ENCODE measurements around the gene STXBP5L. TPM values are rescaled to one million over a fixed set of nuclear protein-coding genes. Genes with fewer than 3 reads are reported as not detected.

Gene STXBP5L
- total and polyA plus RNA-seq, 7 experiments from 2014 or later: not detected

DNA sequence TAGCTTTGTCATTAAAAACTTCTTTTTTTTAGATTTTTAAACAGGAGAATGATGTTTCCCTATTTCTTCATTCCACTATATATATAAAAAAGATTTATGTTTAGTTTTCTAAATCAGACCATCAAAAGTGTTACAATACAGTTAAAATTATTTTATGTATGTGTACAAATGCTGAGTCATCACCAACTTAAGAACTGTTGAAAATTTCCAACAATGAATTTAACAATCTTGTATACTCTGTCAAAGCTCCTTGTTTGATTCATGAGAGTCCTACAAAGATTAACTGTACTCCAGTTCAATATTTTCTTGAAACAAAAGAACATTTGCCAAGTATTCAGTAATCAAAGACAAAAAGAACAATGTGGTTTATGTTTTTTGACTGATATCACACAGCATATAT is 555.7 kb downstream of the STXBP5L start:
- DNase-seq: no peak
- no peak overlapping the region for H3K4me3 Mint-ChIP-seq
- peaks cover 0 to 1% (median 0%) of the 10 kb centered on the region in 11 donors for H3K9me3 Mint-ChIP-seq
- Histone ChIP-seq H3K27me3 (ENCODE audit: control insufficient read depth in 2 of 2, insufficient read depth in 2 of 2, low read length in 2 of 2) (no peaks in the 10 kb centered on the region), H3K36me3 (ENCODE audit: control insufficient read depth in 2 of 3, insufficient read depth in 3 of 3, low read length in 3 of 3) (no peaks in the 10 kb centered on the region), H3K4me3 (ENCODE audit: low read length) (no peak overlapping the region), H3K9me3 (ENCODE audit: control insufficient read depth in 2 of 3, low read length in 3 of 3) (no peaks in the 10 kb centered on the region), H3K4me1 (ENCODE audit: control insufficient read depth in 2 of 2, insufficient read depth in 2 of 2, low read length in 2 of 2) (no peaks in the 10 kb centered on the region), H3K27ac (ENCODE audit: low read depth, low read length) (no peak overlapping the region)
- ATAC-seq: no peak
- no peak overlapping the region for H3K27ac Mint-ChIP-seq
- peaks cover 0 to 52% (median 3%) of the 10 kb centered on the region in 5 donors for H3K36me3 Mint-ChIP-seq
- H3K4me1 Mint-ChIP-seq: no peaks in the 10 kb centered on the region
- H3K27me3 Mint-ChIP-seq: no peaks in the 10 kb centered on the region
- intact Hi-C loops (cut with micrococcal nuclease): no loop called here
- ChIA-PET POLR2A (no interaction called here), CTCF (no interaction called here)

DNA sequence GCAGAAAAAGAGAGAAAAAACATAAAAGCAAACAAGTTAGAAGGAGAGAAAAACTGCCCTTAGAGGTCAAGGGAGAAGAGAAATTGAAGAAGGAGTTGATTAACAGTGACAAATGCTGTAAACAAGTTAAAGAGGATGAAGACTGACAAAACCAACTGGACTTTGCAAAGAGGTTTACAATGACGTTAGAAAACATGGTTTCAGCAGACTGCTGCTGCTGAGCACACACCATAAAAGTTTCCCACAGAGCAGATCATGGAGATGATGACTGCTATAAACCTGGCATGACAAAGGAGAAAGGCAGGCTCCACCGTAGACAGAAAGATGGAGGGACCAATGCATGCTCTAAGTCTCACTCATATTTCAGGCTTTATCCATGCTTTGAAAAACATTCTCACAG is 559.1 kb downstream of the STXBP5L start:
- no peak for ATAC-seq
- Mint-ChIP-seq H3K9me3 (no peaks in the 10 kb centered on the region), H3K4me3 (no peak overlapping the region), H3K36me3 (peaks cover 0 to 35% (median 3%) of the 10 kb centered on the region in 5 donors), H3K27me3 (no peaks in the 10 kb centered on the region), H3K4me1 (no peaks in the 10 kb centered on the region), H3K27ac (no peak overlapping the region)
- Histone ChIP-seq H3K36me3 (ENCODE audit: control insufficient read depth in 2 of 3, insufficient read depth in 3 of 3, low read length in 3 of 3) (no peaks in the 10 kb centered on the region), H3K27me3 (ENCODE audit: control insufficient read depth in 2 of 2, insufficient read depth in 2 of 2, low read length in 2 of 2) (no peaks in the 10 kb centered on the region), H3K4me1 (ENCODE audit: control insufficient read depth in 2 of 2, insufficient read depth in 2 of 2, low read length in 2 of 2) (no peaks in the 10 kb centered on the region), H3K9me3 (ENCODE audit: control insufficient read depth in 2 of 3, low read length in 3 of 3) (no peaks in the 10 kb centered on the region), H3K27ac (ENCODE audit: low read depth, low read length) (no peak overlapping the region), H3K4me3 (ENCODE audit: low read length) (no peak overlapping the region)
- intact Hi-C loops (cut with micrococcal nuclease): no loop called here
- ChIA-PET CTCF (no interaction called here), POLR2A (no interaction called here)
- DNase-seq: no peak

DNA sequence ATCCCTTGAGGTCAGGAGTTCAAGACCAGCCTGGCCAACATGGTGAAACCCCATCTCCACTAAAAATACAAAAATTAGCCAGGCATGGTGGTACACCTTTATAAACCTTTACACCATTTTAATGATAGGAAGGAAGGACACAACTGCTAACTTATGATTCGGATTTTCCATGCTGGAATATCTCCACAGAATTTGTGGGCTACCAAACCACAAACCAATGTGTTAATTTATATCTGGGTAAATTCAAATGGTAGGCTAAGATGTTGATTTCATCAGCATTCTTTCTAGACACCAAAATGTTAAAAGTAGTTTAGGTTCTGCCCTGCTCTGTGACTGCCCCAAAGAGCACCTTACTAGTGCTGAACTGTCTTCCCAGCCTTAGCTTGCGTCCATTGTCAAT is 565.0 kb downstream of the STXBP5L start:
- H3K4me3 ChIP-seq (ENCODE audit: low read length): no peak overlapping the region
- H3K27ac ChIP-seq (ENCODE audit: low read depth, low read length): no peak overlapping the region
- DNase-seq (no peak), ATAC-seq (no peak)
- ChIA-PET POLR2A (no interaction called here), CTCF (no interaction called here)
- no peaks in the 10 kb centered on the region for H3K9me3 ChIP-seq (ENCODE audit: control insufficient read depth in 2 of 3, low read length in 3 of 3)
- no peaks in the 10 kb centered on the region for H3K27me3 ChIP-seq (ENCODE audit: control insufficient read depth in 2 of 2, insufficient read depth in 2 of 2, low read length in 2 of 2)
- H3K9me3 Mint-ChIP-seq: no peaks in the 10 kb centered on the region
- intact Hi-C loops (cut with micrococcal nuclease): no loop called here
- H3K27me3 Mint-ChIP-seq: no peaks in the 10 kb centered on the region
- H3K36me3 Mint-ChIP-seq: peaks cover 0 to 24% (median 0%) of the 10 kb centered on the region in 5 donors
- H3K4me1 Mint-ChIP-seq: peaks cover 0 to 5% (median 0%) of the 10 kb centered on the region in 7 donors
- peak overlapping the region in 1 of 9 donors; percentile 34 for H3K27ac Mint-ChIP-seq
- no peaks in the 10 kb centered on the region for H3K36me3 ChIP-seq (ENCODE audit: control insufficient read depth in 2 of 3, insufficient read depth in 3 of 3, low read length in 3 of 3)
- H3K4me1 ChIP-seq (ENCODE audit: control insufficient read depth in 2 of 2, insufficient read depth in 2 of 2, low read length in 2 of 2): no peaks in the 10 kb centered on the region
- H3K4me3 Mint-ChIP-seq: no peak overlapping the region

Small RNA genes within 50 kb of the gene (microRNA-seq; reads per million reads assigned to microRNA genes)
- not detected for gene MIR5682 (ENCODE audit: borderline microRNAs expressed)

Other genes with a start within 250 kb of the STXBP5L start
- gene HGD, start 226.0 kb upstream of the STXBP5L start, total RNA-seq: 1 to 10 TPM in 4 of 5 experiments, under 1 TPM in 1; 0.44 to 4.9 (median 2.6) TPM
- gene HGD, start 226.0 kb upstream of the STXBP5L start, polyA plus RNA-seq: not detected
- gene RABL3, start 165.7 kb upstream of the STXBP5L start, total RNA-seq: 10 to 100 TPM; 15.4 to 30.3 (median 23.0) TPM
- 10 to 100 TPM; 30.2 to 40.6 TPM for gene RABL3, start 165.7 kb upstream of the STXBP5L start, polyA plus RNA-seq
- 10 to 100 TPM in 4 of 5 experiments, 1 to 10 TPM in 1; 8.4 to 27.3 (median 25.3) TPM for gene GTF2E1, start 165.5 kb upstream of the STXBP5L start, total RNA-seq
- gene GTF2E1, start 165.5 kb upstream of the STXBP5L start, polyA plus RNA-seq: 10 to 100 TPM in 1 of 2 donors, 1 to 10 TPM in 1; 8.7 to 13.8 TPM

All from naive thymus-derived CD4-positive, alpha-beta T cell (primary cell).